Measurements from ENCODE around the gene NBPF8.
"Not testable (repeated sequence)": the region's sequence is repeated elsewhere in the genome, so short reads cannot be mapped to it uniquely, and the experiment has no call there.

NBPF8 gene

GRCh38 chr1:120414911-120415480, at the start of gene NBPF8:
TSS of gene NBPF8 (plus strand) at chr1:120415035. CDS start at chr1:120436523, 21,488 bp downstream.
- DNase-seq, result not testable (repeated sequence)

- not testable (repeated sequence) for DNase-seq
Observed at GRCh38 chr1:120367709-120368108, 47.1 kb upstream of the NBPF8 start.

- DNase-seq, result not testable (repeated sequence)
Observed at GRCh38 chr1:120386651-120387050, 28.2 kb upstream of the NBPF8 start.

- DNase-seq, result peak; percentile 55
Observed at GRCh38 chr1:120388597-120389126, 26.2 kb upstream of the NBPF8 start.

- DNase-seq, result not testable (repeated sequence)
Observed at GRCh38 chr1:120391365-120391764, 23.5 kb upstream of the NBPF8 start.

GRCh38 chr1:120393316-120394232, 21.3 kb upstream of the NBPF8 start:
- not testable (repeated sequence) for DNase-seq

- DNase-seq, result not testable (repeated sequence)
Observed at GRCh38 chr1:120405348-120405747, 9.5 kb upstream of the NBPF8 start.

- not testable (repeated sequence) for DNase-seq
Observed at GRCh38 chr1:120414451-120414850, 384 bp upstream of the NBPF8 start.

GRCh38 chr1:120415492-120415961, 692 bp downstream of the NBPF8 start:
- DNase-seq, result not testable (repeated sequence)

- DNase-seq, result not testable (repeated sequence)
Observed at GRCh38 chr1:120425063-120425462, 10.2 kb downstream of the NBPF8 start.

GRCh38 chr1:120431626-120432025, 16.8 kb downstream of the NBPF8 start:
- not testable (repeated sequence) for DNase-seq

- DNase-seq, result not testable (repeated sequence)
Observed at GRCh38 chr1:120433831-120434230, 19.0 kb downstream of the NBPF8 start.

- DNase-seq, result not testable (repeated sequence)
Observed at GRCh38 chr1:120449124-120449523, 34.3 kb downstream of the NBPF8 start.
